Osteoblast (primary cell): ENCODE measurements around the gene PSMB5. TPM values are rescaled to one million over a fixed set of nuclear protein-coding genes. Genes with fewer than 3 reads are reported as not detected.

Experiments
- total RNA-seq: library from RNA; depleted of rRNA; stranded (reverse); fragments of >200 nt; gene quantifications from 2 replicates; pipeline ENCODE4 v1.2.3, GENCODE V29; 2012

The PSMB5 gene
- total RNA-seq, 1 donor = 162 TPM

Other genes starting within 250 kb of the PSMB5 start
- 4.3 and 4.7 TPM in 2 replicates for gene SLC7A7, start 219.5 kb downstream of the PSMB5 start, total RNA-seq
- 20.3 and 31.5 TPM in 2 replicates for gene MRPL52, start 205.0 kb downstream of the PSMB5 start, total RNA-seq
- 580 and 649 TPM in 2 replicates for gene MMP14, start 198.3 kb downstream of the PSMB5 start, total RNA-seq
- 147 and 164 TPM in 2 replicates for gene LRP10, start 163.2 kb downstream of the PSMB5 start, total RNA-seq
- gene REM2, start 151.7 kb downstream of the PSMB5 start, total RNA-seq = 0.29 and 0.36 TPM in 2 replicates
- 79.0 and 98.1 TPM in 2 replicates for gene RBM23, start 115.8 kb downstream of the PSMB5 start, total RNA-seq
- 49.2 and 56.3 TPM in 2 replicates for gene PRMT5, start 105.5 kb downstream of the PSMB5 start, total RNA-seq
- 43.4 and 46.9 TPM in 2 replicates for gene HAUS4, start 77.8 kb downstream of the PSMB5 start, total RNA-seq
- gene AJUBA, start 52.3 kb downstream of the PSMB5 start, total RNA-seq = 63.9 and 74.9 TPM in 2 replicates
- 12.4 and 15.9 TPM in 2 replicates for gene C14orf93, start 24.8 kb downstream of the PSMB5 start, total RNA-seq
- not detected in 2 replicates for gene PSMB11, start 7.3 kb upstream of the PSMB5 start, total RNA-seq
- gene CDH24, start 22.6 kb upstream of the PSMB5 start, total RNA-seq = 3.3 and 3.5 TPM in 2 replicates
- 90.5 and 103 TPM in 2 replicates for gene ACIN1, start 60.2 kb upstream of the PSMB5 start, total RNA-seq
- gene C14orf119, start 60.6 kb upstream of the PSMB5 start, total RNA-seq = 41.5 and 43.1 TPM in 2 replicates
- under 0.01 TPM in 1 of 2 replicates, not detected in the other for gene CIROP, start 70.1 kb upstream of the PSMB5 start, total RNA-seq
- gene CEBPE, start 84.4 kb upstream of the PSMB5 start, total RNA-seq = not detected in 2 replicates
- gene SLC7A8, start 148.8 kb upstream of the PSMB5 start, total RNA-seq = 4.3 and 10.9 TPM in 2 replicates
- not detected in 2 replicates for gene RNF212B, start 203.0 kb upstream of the PSMB5 start, total RNA-seq